GM23338 (cell line): ENCODE measurements around the gene FOXP1. TPM values are rescaled to one million over a fixed set of nuclear protein-coding genes. Genes with fewer than 3 reads are reported as not detected.

Experiments used
- ATAC-seq: fragments of 200-7000 bp; cut with Tn5 transposase; 3 replicates; pipeline ENCODE4 v1.9.1; 2020
- DNase-seq: peaks from one replicate; pipeline ENCODE4 v3.0.0-alpha.2; 2015; ENCODE audit warnings: low spot score
- H2AFZ ChIP-seq: fragments of 200-600 bp; sonication (generic); 2 replicates; pipeline ENCODE4 v1.8.0; 2016; ENCODE audit warnings: antibody characterized with exemption, mild to moderate bottlenecking, moderate library complexity
- H3F3A ChIP-seq: fragments of 200-600 bp; sonication (generic); replicated peaks from 2 replicates; pipeline ENCODE4 v1.8.0; 2017; ENCODE audit warnings: antibody characterized with exemption, mixed run types, low read depth
- H3K27ac ChIP-seq: fragments of 200-600 bp; sonication (generic); 2 replicates; pipeline ENCODE4 v1.6.1; 2016; ENCODE audit warnings: low read depth
- H3K27me3 ChIP-seq: fragments of 200-600 bp; sonication (generic); 2 replicates; pipeline ENCODE4 v1.8.0; 2016; ENCODE audit warnings: mild to moderate bottlenecking, mixed run types, moderate library complexity; ENCODE audit not compliant: insufficient read depth
- H3K36me3 ChIP-seq: fragments of 200-600 bp; sonication (generic); 2 replicates; pipeline ENCODE4 v1.8.0; 2016; ENCODE audit warnings: mild to moderate bottlenecking; ENCODE audit not compliant: insufficient read depth
- H3K4me1 ChIP-seq: fragments of 200-600 bp; sonication (generic); 2 replicates; pipeline ENCODE4 v1.8.0; 2016; ENCODE audit warnings: mild to moderate bottlenecking, moderate library complexity; ENCODE audit not compliant: insufficient read depth
- H3K4me2 ChIP-seq: fragments of 200-600 bp; sonication (generic); 2 replicates; pipeline ENCODE4 v1.7.1; 2017; ENCODE audit warnings: mixed run types
- H3K4me3 ChIP-seq: fragments of 200-600 bp; sonication (generic); 2 replicates; pipeline ENCODE4 v1.6.1; 2016; ENCODE audit warnings: mixed run types
- H3K79me2 ChIP-seq: fragments of 200-600 bp; sonication (generic); replicated peaks from 2 replicates; pipeline ENCODE4 v1.8.0; 2017; ENCODE audit warnings: mild to moderate bottlenecking; ENCODE audit not compliant: insufficient read depth
- H3K9me2 ChIP-seq: fragments of 200-600 bp; sonication (generic); 2 replicates; pipeline ENCODE4 v1.8.0; 2017; ENCODE audit not compliant: insufficient read depth
- H4K20me1 ChIP-seq: fragments of 200-600 bp; sonication (generic); replicated peaks from 2 replicates; pipeline ENCODE4 v1.8.0; 2017; ENCODE audit warnings: mild to moderate bottlenecking; ENCODE audit not compliant: insufficient read depth
- H3K27ac Mint-ChIP-seq: 2 replicates; pipeline ENCODE4 v1.8.0; 2020; ENCODE audit warnings: inconsistent platforms, mild to moderate bottlenecking, moderate library complexity, mixed read lengths
- H3K27me3 Mint-ChIP-seq: 3 replicates; pipeline ENCODE4 v1.8.0; 2022; ENCODE audit warnings: low read depth, mild to moderate bottlenecking, moderate library complexity, mixed read lengths, inconsistent platforms; ENCODE audit not compliant: insufficient read depth, poor library complexity
- H3K36me3 Mint-ChIP-seq: 3 replicates; pipeline ENCODE4 v1.8.0; 2021; ENCODE audit warnings: low read depth, mild to moderate bottlenecking, inconsistent platforms, moderate library complexity, mixed read lengths
- H3K4me1 Mint-ChIP-seq: 3 replicates; pipeline ENCODE4 v1.8.0; 2020; ENCODE audit warnings: mild to moderate bottlenecking, inconsistent platforms, mixed read lengths
- H3K4me3 Mint-ChIP-seq: 3 replicates; pipeline ENCODE4 v1.8.0; 2021; ENCODE audit warnings: moderate library complexity, mild to moderate bottlenecking, inconsistent platforms, mixed read lengths
- H3K9me3 Mint-ChIP-seq: 3 replicates; pipeline ENCODE4 v1.8.0; 2020; ENCODE audit warnings: moderate library complexity, mild to moderate bottlenecking, inconsistent platforms, mixed read lengths
- STAT1 ChIP-seq: IDR thresholded peaks from one replicate; pipeline ENCODE4 v1.6.1; 2016; ENCODE audit warnings: antibody characterized with exemption; ENCODE audit not compliant: unreplicated experiment
- ZNF331 ChIP-seq: fragments of 250-450 bp; sonication (Bioruptor Pico); IDR thresholded peaks from 2 replicates; pipeline ENCODE4 v1.5.0; 2020; ENCODE audit warnings: low read depth, mild to moderate bottlenecking, moderate library complexity
- polyA plus RNA-seq: library from polyadenylated mRNA; unstranded; fragments of >200 nt; fragmentation: Nextera tagmentation; extraction: Ambion mirVana; gene quantifications from 2 replicates; pipeline ENCODE4 v1.2.1, GENCODE V29; 2016
- total RNA-seq: library from RNA; depleted of rRNA; stranded (reverse); fragments of >200 nt; shearing (Covaris generic); gene quantifications from 2 replicates; pipeline ENCODE4 v1.2.3, GENCODE V29; 2014
- TF ChIP-seq, protein P1 (sequence below): IDR thresholded peaks from one replicate; pipeline ENCODE4 v1.6.1; 2018; ENCODE audit warnings: antibody characterized with exemption; ENCODE audit not compliant: unreplicated experiment
- TF ChIP-seq, protein P2 (sequence below): IDR thresholded peaks from 2 replicates; pipeline ENCODE4 v1.6.1; 2016; ENCODE audit warnings: antibody characterized with exemption
- TF ChIP-seq, protein P3 (sequence below): fragments of 250-450 bp; sonication (Bioruptor Pico); IDR thresholded peaks from 2 replicates; pipeline ENCODE4 v1.5.0; 2020; ENCODE audit warnings: mild to moderate bottlenecking, moderate library complexity

Gene FOXP1
- total and polyA plus RNA-seq, 2 experiments from 2014 or later = 32.9 to 35.5 TPM

DNA sequence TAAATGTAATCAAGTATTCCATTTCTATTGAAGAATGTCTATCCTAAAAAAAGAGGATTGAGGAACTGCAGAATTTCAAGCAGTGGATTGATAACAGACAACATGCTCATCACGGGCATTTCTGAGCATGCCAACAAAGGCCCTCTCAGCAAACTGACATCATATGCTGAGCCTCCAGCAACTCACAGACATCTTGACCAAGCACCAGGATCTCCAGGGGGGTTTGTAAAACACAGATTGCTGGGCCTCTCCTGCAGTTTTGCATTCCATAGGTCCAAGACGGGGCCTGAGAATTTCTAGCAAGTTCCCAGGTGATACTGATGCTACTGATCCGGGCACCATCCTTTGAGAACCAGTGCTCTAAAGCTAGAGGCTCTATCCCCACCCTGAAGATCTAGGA is 85.0 kb downstream of the FOXP1 start (continued):
- TF ChIP-seq, protein P1, sequence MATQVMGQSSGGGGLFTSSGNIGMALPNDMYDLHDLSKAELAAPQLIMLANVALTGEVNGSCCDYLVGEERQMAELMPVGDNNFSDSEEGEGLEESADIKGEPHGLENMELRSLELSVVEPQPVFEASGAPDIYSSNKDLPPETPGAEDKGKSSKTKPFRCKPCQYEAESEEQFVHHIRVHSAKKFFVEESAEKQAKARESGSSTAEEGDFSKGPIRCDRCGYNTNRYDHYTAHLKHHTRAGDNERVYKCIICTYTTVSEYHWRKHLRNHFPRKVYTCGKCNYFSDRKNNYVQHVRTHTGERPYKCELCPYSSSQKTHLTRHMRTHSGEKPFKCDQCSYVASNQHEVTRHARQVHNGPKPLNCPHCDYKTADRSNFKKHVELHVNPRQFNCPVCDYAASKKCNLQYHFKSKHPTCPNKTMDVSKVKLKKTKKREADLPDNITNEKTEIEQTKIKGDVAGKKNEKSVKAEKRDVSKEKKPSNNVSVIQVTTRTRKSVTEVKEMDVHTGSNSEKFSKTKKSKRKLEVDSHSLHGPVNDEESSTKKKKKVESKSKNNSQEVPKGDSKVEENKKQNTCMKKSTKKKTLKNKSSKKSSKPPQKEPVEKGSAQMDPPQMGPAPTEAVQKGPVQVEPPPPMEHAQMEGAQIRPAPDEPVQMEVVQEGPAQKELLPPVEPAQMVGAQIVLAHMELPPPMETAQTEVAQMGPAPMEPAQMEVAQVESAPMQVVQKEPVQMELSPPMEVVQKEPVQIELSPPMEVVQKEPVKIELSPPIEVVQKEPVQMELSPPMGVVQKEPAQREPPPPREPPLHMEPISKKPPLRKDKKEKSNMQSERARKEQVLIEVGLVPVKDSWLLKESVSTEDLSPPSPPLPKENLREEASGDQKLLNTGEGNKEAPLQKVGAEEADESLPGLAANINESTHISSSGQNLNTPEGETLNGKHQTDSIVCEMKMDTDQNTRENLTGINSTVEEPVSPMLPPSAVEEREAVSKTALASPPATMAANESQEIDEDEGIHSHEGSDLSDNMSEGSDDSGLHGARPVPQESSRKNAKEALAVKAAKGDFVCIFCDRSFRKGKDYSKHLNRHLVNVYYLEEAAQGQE = no peak
- TF ChIP-seq STAT1 (no peak), ZNF331 (CRISPR knock-in tag) (no peak)
- TF ChIP-seq, protein P2, sequence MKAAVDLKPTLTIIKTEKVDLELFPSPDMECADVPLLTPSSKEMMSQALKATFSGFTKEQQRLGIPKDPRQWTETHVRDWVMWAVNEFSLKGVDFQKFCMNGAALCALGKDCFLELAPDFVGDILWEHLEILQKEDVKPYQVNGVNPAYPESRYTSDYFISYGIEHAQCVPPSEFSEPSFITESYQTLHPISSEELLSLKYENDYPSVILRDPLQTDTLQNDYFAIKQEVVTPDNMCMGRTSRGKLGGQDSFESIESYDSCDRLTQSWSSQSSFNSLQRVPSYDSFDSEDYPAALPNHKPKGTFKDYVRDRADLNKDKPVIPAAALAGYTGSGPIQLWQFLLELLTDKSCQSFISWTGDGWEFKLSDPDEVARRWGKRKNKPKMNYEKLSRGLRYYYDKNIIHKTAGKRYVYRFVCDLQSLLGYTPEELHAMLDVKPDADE = no peak

DNA sequence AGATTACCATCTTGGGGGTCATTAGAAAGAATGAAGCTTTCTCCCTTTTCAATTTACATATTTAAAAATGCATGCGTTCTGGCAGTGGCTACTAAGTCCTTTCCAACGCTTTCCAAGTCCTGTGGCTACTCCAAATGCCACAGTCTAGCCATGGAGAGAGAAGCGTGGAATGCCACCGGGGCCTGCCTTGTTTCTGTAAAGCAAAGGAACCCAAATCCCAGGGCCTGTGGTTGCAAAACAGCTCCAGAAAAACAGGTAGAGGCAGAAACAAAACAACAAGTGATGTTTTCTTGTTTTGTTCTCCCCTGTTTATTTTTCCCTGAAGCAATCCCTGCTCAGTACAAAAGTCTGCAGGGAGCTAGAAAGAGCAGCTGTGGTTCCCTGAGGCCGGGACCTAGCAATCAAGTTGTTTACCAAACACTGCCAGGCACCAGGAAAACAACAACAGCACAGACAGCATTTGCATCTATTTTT is 85.5 kb downstream of the FOXP1 start:
- peak overlapping the region; percentile 48 for H3K4me2 ChIP-seq
- H3F3A ChIP-seq = no peaks in the 10 kb centered on the region
- peaks cover 3% of the 10 kb centered on the region for H3K27me3 Mint-ChIP-seq
- H3K79me2 ChIP-seq = no peaks in the 10 kb centered on the region
- ATAC-seq = peak; percentile 67
- peak overlapping the region; percentile 91 for H3K27ac Mint-ChIP-seq
- peaks cover 31% of the 10 kb centered on the region for H3K4me1 ChIP-seq
- H3K9me3 Mint-ChIP-seq = no peaks in the 10 kb centered on the region
- no peak overlapping the region for H3K4me3 Mint-ChIP-seq
- TF ChIP-seq, protein P3, sequence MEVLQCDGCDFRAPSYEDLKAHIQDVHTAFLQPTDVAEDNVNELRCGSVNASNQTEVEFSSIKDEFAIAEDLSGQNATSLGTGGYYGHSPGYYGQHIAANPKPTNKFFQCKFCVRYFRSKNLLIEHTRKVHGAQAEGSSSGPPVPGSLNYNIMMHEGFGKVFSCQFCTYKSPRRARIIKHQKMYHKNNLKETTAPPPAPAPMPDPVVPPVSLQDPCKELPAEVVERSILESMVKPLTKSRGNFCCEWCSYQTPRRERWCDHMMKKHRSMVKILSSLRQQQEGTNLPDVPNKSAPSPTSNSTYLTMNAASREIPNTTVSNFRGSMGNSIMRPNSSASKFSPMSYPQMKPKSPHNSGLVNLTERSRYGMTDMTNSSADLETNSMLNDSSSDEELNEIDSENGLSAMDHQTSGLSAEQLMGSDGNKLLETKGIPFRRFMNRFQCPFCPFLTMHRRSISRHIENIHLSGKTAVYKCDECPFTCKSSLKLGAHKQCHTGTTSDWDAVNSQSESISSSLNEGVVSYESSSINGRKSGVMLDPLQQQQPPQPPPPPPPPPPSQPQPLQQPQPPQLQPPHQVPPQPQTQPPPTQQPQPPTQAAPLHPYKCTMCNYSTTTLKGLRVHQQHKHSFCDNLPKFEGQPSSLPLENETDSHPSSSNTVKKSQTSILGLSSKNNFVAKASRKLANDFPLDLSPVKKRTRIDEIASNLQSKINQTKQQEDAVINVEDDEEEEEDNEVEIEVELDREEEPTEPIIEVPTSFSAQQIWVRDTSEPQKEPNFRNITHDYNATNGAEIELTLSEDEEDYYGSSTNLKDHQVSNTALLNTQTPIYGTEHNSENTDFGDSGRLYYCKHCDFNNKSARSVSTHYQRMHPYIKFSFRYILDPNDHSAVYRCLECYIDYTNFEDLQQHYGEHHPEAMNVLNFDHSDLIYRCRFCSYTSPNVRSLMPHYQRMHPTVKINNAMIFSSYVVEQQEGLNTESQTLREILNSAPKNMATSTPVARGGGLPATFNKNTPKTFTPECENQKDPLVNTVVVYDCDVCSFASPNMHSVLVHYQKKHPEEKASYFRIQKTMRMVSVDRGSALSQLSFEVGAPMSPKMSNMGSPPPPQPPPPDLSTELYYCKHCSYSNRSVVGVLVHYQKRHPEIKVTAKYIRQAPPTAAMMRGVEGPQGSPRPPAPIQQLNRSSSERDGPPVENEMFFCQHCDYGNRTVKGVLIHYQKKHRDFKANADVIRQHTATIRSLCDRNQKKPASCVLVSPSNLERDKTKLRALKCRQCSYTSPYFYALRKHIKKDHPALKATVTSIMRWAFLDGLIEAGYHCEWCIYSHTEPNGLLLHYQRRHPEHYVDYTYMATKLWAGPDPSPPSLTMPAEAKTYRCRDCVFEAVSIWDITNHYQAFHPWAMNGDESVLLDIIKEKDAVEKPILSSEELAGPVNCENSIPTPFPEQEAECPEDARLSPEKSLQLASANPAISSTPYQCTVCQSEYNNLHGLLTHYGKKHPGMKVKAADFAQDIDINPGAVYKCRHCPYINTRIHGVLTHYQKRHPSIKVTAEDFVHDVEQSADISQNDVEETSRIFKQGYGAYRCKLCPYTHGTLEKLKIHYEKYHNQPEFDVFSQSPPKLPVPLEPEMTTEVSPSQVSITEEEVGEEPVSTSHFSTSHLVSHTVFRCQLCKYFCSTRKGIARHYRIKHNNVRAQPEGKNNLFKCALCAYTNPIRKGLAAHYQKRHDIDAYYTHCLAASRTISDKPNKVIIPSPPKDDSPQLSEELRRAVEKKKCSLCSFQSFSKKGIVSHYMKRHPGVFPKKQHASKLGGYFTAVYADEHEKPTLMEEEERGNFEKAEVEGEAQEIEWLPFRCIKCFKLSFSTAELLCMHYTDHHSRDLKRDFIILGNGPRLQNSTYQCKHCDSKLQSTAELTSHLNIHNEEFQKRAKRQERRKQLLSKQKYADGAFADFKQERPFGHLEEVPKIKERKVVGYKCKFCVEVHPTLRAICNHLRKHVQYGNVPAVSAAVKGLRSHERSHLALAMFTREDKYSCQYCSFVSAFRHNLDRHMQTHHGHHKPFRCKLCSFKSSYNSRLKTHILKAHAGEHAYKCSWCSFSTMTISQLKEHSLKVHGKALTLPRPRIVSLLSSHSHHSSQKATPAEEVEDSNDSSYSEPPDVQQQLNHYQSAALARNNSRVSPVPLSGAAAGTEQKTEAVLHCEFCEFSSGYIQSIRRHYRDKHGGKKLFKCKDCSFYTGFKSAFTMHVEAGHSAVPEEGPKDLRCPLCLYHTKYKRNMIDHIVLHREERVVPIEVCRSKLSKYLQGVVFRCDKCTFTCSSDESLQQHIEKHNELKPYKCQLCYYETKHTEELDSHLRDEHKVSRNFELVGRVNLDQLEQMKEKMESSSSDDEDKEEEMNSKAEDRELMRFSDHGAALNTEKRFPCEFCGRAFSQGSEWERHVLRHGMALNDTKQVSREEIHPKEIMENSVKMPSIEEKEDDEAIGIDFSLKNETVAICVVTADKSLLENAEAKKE (CRISPR knock-in tag) = 0 out of 2 replicates have a peak, but pooled peaks have one; percentile 4
- TF ChIP-seq, protein P2 = no peak
- peak overlapping the region; percentile 84 for H3K27ac ChIP-seq
- H2AFZ ChIP-seq = no peak overlapping the region
- no peaks in the 10 kb centered on the region for H4K20me1 ChIP-seq
- peak overlapping the region; percentile 8; the same call in 1 of the 2 replicates for H3K4me3 ChIP-seq
- no peaks in the 10 kb centered on the region for H3K27me3 ChIP-seq
- H3K9me2 ChIP-seq = no peaks in the 10 kb centered on the region
- H3K36me3 Mint-ChIP-seq = peaks cover 1% of the 10 kb centered on the region
- no peaks in the 10 kb centered on the region for H3K36me3 ChIP-seq
- H3K4me1 Mint-ChIP-seq = peaks cover 51% of the 10 kb centered on the region
- peak; percentile 67 for DNase-seq
